ENCODE data around the gene CAMK2A.

CAMK2A gene

DNA sequence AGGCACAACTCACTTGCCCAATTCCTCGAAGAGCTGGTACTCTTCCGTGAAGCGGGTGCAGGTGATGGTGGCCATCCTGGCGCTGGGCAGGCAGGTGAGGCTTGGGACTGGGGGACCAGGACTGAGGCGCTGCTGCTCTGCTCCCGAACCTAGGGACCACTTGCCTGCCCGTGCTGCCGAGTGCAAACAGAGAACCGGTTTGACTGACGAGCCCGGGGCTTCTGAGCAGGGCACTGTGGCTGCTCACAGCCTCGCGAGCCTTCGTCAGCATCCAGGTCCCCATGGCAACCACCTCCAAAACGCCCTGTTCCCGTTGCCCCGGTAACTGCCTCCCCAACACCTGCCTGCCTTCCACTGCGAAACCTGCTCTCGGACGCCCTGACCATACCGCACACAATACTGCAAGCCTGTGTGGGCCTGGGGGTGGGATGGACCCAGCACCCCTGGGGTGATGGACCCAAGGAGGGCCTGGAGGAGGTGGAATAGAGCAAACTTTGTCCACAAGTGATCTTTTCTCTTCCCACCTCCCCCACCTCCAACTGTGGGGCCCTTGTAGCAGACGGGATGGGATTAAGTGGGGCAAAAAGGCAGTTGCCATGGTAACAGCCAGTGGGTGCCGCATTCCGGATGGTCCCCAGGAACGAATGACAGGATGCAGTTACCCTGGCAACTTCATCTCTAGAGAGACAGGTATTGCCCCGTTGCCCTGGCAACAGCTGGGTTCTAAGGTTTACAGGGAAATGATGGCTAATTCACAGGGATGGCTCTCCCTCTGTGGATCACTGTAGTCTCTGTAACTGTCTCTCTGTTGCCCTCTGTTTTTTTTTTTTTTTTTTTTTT, at the start of gene CAMK2A:
TSS of gene CAMK2A (minus strand) at position 223 of the 840 bp plus-strand sequence. CDS start at position 75, 148 bp downstream.
- peak; percentile 92 for DNase-seq (ENCODE audit: low spot score)

DNA sequence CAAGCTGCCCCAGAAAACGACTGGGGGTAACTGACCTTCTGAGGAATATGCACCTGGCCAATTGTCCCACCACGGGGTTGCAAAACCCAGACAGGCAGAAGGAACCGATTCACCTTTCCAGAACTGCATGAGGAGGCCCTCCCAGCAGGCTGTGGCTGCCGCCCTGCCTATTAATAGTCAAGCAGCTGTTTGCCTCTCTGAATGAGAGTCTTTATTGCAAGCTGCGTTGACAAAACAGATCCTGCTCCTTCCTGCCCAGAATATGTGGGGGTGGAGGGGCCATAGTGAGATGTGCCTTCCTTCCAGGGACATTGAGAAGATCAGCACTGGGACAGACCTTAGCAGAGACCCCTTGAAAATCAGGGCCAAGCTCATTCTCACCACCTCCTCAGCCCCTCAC, 49.6 kb upstream of the CAMK2A start:
- peak; percentile 77 for DNase-seq (ENCODE audit: low spot score)

DNA sequence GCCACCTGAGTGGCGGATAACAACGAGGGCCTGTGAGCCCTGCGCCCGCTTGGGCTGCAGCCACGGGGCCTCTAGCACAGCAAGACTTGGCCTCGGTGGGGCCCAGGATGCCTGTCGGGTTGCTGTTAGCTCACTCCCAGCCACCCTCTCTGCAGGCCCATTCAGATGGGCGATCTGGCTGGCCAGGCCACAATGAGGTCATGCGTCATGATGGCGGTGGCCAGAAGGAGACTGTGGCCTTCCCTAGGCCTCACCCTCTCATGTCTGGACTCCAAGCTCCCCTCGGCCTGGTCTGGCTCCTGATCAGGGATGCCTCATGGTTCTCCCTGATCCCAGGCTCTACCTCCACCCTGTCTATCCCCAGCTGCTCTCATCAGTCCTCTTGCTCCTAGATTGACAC, 49.0 kb upstream of the CAMK2A start:
- peak; percentile 37 for DNase-seq (ENCODE audit: low spot score)

DNA sequence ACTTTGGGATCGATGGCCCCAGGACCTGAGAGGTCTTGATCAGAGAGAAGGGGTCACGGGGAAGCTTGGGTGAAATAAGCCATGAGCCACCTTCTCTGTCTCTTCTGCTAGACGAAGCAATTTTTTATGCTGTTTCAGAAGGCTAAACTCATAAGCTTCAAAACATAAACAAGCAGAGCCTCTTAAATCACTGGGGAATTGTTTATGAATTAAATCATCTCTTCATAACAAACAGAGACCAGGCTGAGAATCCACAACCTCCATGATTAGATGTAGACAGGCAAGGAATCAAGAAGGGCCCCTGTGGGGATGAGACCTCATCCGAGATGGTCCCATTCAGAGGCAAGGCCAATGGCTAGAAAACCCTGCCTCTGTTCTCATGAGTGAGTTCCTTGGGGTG, 46.2 kb upstream of the CAMK2A start:
- no peak for DNase-seq (ENCODE audit: low spot score)

DNA sequence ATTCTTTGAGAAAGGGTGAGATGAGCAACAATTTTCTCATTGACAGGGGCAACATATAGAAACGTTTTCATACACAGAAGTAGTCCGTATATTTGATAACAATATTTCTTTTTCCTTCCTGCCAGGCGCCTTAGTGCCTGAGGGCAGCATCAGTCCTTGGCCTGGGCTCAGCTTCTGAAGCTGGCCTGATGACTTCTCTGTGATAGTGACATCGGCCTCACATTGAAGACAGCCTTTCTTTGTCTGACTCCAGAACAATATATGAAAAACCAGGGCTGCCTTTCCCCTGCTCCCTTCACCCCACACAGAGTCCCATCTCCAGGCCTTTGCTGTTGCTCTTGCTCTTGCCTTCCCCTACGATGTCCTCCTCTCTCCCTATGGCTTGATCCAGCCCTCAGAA, 43.8 kb upstream of the CAMK2A start:
- peak; percentile 79 for DNase-seq (ENCODE audit: low spot score)

DNA sequence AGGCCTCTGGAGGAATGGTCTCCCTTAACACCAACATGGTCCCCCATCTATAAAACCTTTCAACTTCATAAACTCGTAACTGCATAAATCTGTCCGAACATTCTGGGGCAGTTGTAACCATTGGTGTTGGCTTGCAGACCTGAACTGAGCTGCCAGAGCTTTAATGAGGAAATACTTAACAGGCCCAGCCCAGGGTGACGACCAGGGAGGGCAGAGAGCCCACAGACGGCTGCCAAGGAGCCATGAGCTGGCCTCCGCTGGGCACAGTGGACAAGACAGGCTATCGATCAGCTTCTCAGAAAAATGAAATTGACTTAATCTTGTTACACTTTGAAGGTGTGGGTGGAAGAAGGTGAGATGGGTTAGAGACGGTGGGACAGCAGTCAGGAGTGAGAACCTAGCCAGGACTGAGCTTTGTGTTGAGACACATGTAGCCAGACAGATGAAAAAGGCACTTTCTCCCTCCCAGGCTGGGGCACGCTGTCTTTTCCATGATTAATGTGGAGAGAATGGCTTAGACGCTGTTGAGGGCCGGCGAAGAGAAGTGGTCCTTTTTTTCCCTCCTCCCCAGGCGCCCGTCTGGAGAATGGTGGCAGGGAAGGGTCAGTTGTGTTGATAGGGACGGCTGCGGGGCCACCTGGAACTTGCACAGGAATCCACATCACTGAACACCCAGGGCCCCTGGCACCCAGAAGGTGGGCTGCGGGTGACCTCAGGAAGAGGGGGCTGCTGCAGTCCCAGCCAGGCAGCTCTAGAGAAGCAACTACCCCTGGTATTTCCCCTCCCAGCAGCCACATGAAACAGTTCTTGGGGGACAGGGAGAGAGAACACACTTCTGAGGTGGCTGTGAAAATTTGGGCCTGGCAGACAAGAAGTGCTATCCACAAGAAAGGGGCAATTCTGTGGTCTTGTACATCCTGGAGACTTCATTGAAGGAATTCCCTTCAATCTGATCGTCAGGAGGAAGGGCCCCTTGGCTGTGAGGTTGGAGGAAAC, 40.6 kb upstream of the CAMK2A start:
- DNase-seq (ENCODE audit: low spot score), result no peak

DNA sequence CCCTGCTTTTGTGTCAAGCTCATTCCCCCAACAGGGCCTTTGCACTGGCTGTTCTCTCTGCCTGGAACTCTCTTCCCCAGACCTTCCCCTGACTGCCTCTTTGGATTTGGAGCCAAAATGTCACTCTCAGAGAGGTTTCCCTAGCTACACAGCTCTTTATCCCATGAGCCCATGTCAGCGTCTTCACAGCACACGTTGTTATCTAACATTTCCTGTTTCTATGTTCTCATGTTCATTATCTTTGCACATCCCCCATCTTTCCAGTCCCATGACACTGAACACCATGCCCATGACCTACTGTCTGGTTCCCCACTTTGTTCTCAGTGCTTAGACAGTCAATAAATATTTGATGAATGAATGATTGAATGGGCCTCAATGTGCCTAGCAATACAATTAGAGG, 39.5 kb upstream of the CAMK2A start:
- DNase-seq (ENCODE audit: low spot score), result no peak

DNA sequence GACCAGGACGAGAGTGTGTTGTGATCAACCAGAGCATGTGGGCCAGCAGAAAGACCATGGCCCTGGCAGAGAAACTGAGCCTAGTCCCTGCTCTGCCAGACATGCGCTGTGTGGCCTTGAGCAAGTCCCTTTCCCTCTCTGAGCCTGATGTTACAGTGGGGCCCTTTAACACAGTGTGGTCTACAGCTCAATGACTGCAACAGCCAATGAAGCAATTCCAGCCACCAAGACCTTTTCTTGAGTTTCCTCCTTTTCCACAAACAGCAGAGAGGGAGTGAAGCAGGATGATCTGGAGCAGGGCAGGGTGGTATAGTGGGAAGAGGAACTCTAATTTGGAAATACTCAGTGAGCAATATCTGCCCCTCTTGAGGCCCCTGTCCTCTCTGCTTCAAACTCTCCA, 38.9 kb upstream of the CAMK2A start:
- no peak for DNase-seq (ENCODE audit: low spot score)

DNA sequence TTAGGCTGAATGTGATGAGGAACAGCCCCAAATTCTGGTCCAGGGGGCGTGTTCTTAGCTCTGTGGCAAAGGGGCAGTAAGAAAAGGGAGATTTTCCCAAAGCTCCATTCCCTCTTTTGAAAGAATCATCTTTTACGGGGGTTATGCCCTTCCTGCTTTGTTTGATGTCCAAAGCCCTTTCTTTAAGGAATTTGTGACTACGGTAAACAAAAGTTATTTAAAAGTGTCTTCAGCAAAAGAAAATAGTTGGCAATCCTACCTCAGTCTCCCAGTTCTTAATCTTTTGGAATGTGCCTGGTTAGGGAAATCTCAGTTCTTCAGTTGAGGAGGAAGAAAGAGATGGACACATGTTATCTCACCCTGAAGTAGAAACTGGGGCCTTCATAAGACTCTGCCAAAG, 37.6 kb upstream of the CAMK2A start:
- DNase-seq (ENCODE audit: low spot score), result no peak

DNA sequence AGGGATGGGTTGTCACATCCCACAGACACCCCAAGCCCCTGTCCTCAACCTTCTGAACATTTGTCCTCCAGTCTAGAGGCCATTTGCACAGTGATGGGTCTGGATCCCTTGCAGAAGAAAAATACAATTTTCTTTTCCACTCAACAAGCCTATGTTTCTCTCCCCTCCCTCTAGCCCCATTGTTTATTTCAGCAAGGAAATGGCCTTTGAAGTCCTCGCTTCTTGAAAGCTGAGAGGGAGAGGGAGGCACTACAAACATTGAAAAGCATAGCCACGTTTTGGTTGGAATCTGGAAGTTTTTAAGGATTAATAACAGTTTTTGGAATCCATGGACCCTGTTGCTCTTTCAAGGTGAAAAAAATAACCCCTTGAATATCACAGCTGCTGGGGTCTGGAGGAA, 37.1 kb upstream of the CAMK2A start:
- no peak for DNase-seq (ENCODE audit: low spot score)

DNA sequence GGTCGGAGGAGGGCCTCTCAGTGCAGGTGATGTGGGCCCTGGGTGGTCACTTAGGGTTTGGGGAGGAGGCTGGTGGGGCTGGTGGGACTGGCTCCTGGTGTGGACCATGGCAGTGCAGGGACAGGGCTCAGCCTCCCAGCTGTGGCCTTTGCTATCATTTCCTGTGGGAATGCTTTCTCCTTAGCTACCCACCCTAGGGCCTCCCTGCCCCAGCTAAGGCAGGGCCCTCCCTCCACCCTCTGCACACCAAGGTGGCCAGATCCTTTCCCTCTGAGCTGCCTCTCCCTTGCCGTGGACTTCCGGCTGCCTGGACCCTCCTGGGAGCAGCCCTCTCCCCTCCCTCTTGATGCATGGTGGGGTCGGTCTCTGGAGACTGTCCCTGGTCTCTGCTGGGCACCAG, 35.9 kb upstream of the CAMK2A start:
- DNase-seq (ENCODE audit: low spot score), result no peak

DNA sequence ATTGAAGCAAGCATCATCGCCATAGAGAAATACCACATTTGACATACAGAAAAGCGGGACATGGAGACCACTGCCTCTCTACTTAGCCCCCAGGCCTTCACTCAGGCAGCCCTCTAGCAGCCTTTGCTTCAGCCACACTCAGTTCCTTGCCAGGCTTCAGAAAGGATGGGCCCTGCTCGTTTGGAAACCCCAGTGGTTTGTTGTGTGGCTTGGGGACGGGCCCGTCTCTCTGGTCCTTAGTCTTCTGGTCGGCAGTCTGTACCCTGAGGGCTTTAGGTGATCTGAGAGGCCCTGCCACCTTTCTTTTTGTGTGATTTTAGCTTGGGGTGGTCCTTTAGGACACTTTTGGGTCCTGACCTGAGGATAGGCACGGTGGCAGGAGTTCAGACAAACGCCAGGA, 34.2 kb upstream of the CAMK2A start:
- DNase-seq (ENCODE audit: low spot score), result no peak

DNA sequence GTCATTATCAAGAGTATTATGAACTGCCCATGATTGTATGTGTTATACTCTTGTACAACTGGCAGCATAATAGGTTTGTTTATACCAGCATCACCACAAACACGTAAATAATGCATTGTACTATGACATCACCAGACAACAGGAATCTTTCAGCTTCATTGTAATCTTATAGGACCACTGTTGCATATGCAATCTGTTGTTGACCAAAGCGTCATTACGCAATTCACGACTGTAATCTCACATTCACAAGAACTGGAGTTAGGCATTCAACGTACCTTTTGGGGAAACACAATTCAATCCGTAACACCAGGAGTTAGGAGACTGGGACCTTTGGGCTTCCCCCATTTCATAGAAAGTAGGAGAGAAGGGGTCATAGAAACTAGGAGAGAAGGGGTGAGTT, 33.5 kb upstream of the CAMK2A start:
- DNase-seq (ENCODE audit: low spot score), result no peak

DNA sequence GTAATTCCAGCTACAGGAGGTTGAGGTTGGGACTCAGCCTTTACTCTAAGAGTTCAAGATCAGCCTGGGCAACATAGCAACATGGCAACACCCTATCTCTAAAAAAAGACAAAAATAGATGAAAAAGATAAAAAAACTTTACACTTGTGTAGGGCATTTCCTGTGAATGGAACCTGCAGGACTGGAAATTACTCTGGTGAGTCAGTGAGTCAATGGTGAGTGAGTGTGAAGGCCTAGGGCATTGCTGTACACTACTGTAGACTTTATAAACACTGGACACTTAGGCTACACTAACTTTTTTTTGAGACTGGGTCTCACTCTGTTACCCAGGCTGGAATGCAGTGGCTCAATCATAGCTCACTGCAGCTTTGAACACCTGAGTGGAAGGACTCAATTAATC, 32.6 kb upstream of the CAMK2A start:
- DNase-seq (ENCODE audit: low spot score), result no peak

DNA sequence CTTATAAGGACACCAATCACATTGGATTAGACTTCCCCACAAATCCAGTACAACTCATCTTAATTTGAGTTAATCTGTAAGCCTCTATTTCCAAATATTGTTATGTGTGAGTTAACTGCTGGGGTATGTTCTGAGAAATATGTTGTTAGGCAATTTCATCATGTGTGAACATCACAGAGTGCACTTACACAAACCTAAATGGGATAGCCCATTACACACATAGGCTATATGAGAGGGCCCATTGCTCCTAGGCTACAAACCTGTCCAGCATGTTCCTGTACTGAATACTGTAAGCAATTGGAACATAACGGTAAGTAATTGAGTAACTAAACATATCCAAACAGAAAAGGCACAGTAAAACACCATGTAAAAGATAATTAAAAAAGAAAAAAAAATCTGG, 32.2 kb upstream of the CAMK2A start:
- DNase-seq (ENCODE audit: low spot score), result no peak

DNA sequence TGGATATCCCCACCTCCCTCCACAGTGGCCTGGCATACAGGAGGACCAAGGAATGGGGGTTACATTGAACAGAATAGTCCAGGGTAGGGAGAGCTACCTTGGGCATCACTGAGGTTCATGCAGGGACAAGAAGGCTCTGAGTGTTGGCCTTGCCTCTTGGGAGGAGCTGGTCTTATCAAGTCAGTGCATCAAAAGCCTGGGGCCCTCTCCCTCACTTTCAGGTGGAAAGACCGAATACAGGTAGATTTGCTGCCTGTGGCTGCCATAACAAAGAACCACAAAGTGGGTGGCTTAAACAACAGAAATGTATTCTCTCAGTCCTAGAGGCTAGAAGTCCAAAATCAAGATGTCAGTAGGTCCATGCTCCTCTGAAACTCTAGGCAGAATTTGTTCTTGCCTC, 31.6 kb upstream of the CAMK2A start:
- no peak for DNase-seq (ENCODE audit: low spot score)

DNA sequence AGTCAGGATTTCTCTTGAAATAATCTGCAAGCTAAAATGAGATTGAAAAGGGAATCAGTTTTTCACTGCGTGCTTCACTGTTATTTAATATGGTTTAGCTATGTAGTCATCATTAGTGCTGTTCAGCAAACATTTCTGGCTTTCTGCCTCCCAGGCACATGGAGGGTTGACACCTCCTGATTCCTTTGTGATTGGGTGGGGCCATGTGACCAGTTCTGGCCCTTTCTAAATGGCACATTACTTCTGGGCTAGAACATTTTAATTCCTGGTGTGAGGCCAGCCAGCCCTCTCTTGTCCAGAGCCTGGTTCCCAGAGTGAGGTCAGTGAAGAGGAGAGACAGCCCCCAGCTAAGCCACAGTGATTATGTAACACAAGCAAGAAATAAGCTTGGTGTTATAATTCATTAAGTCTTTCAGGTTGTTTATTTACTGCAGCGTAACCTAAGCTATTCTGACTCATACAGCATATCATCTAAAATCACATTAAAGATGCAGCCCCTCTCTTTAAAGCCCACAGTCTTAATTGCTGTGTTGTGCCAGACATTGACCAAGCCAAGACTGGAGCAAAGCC, 30.6 kb upstream of the CAMK2A start:
- peak; percentile 86 for DNase-seq (ENCODE audit: low spot score)

DNA sequence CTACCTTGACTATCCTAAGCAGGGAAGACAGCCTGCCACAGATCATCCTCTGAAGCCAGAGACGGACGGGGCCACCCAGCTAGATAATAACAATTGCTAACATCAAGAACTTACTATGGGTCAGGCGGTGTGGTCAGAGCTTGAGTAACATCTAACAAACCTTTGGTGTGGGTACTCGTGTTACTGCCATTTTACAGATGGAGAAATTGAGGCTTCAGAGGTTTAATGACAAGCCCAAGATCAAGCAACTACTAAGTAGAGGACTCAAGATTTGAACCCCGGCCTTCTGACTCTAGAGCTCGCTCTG, 29.9 kb upstream of the CAMK2A start:
- no peak for DNase-seq (ENCODE audit: low spot score)

DNA sequence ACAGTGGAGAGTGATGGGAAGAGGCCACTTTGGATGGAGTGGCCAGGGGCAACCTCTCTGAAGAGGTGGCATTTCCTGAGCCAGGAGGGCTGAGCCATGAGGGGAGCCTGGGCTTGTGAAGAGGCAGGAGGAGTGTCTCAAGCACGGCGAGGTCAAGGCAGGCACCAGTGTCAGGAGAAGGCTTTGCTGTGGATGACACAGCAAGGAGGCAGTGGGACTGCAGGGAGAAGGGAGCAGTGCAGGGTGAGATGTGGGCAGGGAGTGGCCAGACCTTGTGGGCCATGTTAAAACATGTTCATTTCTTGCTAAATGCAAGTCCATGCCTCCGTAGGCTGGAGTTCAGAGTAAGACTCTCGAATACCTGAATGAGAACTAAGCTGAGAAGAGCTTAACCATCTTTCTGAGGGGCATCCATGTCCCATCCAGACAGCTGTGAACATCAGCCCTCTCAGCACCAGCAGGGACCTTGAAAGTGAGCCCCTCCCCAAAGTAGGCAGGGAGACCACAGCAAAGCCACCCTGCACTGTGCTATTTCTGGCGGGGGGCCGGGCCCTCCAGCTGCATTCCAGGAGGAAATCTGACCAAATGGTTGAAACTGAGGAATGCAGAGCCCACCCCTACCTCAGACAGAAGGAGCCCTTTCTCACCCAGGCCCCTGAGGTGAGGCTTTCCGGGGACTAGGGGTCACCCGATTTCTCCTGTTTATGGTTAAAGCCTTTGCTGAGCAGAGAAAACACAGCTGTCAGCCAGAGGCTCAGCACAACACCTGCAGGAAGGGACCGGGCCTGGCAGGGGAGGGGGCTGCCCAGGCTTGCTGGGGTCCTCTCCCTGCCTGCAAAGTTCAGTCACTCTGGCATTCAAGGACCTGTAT, 29.3 kb upstream of the CAMK2A start:
- no peak for DNase-seq (ENCODE audit: low spot score)

DNA sequence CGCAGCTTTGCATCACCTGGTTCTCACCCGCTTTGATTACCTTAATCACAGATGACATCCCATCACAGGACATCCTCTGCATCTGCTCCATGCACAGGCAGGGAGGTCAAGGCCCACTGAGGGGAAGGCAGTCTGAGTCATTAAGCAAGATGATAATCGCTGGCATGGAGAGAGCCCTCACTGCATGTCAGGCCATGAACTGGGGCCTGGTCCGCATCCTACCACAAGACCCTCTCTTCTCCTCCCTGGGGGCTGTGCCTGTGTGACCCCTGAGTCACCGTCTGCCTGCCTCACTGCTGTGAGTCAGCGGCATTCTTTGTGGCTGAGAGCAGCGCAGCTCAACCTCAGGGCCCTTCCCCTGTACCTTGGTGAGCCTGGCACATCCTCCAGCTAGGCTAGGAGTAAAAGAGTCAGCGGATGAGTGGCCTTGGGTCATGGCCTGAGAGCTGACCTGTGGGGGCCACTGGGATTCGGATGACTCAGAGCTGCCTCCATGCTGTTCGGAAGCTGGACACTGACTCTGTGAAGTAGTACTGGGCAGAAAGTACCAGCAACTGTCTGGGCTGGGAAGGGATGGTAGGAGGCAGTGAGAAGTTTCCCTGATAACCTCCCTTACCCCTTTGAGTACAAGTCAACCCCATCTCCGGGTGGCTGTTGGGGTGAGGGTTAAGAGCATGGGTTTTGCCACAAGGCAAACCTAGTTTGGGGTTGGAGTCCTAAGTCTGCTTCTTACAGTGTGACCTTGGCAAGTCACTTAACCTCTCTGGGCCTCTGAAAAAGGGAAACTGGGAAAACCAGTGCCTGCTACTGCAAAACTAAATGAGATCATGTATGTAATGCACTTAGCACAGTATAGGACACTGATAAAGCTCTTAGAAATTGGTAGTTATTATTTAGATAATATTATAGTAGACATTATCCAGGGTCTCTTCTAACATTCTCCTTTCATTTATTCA, 27.8 kb upstream of the CAMK2A start:
- no peak for DNase-seq (ENCODE audit: low spot score)

DNA sequence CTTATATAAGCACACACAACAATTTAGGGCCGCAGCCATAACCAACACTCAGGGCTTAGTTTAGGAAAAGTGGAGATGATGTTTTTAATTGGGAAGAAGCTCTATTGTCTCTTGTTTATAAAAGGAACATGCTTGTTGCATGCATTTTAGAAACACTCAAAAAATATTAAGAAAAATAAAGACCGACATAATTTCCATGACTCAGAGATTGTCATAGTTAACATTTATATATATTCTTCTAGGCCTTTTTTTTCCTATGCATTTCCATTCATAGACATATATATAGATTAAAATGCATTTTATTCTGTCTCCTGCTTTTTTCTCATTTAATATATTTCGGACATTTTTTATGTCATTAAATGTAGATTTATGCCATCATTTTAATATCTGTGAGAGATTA, 26.7 kb upstream of the CAMK2A start:
- no peak for DNase-seq (ENCODE audit: low spot score)

All from Ammon's horn (tissue), 1 donor.